ENCODE results near the gene AP4M1.

- TF ChIP-seq EP300 (IDR thresholded peaks at IDR 0.05): no peak
- no peak for TF ChIP-seq POLR2A (IDR thresholded peaks at IDR 0.05)
- no peak for TF ChIP-seq CTCF (IDR thresholded peaks at IDR 0.05)
- TF ChIP-seq POLR2AphosphoS5 (IDR thresholded peaks at IDR 0.05): no peak
Observed at GRCh38 chr7:100082978-100083377, 18.5 kb upstream of the AP4M1 start.

Measured in gastroesophageal sphincter (tissue), 3 donors.